ENCODE results near the gene SCYGR3. TPM values are rescaled to one million over a fixed set of nuclear protein-coding genes. Genes with fewer than 3 reads are reported as not detected.
A peak's percentile ranks its signal among the peaks of the same experiment; 100 is the strongest.

Gene SCYGR3
- total RNA-seq, 4 donors from 2014 or later = not detected

GRCh38 chr2:227655454-227655853 is 40.8 kb upstream of the SCYGR3 start:
- Histone ChIP-seq H3K9me3 (no peaks in the 10 kb centered on the region), H3K4me3 (no peak overlapping the region), H3K4me1 (no peaks in the 10 kb centered on the region), H3K27me3 (no peaks in the 10 kb centered on the region), H3K36me3 (no peaks in the 10 kb centered on the region), H3K27ac (replicated peaks in 1 of 4) (peak overlapping the region in 1 of 4 donors; percentile 13)
- intact Hi-C loops (cut with DNase I) = loop anchor here (5.0 kb wide), 3 partner anchors 62 to 253 kb away; partner anchors contain the start of gene SLC19A3
- TF ChIP-seq CTCF (IDR thresholded peaks at IDR 0.05) = no peak
- TF ChIP-seq POLR2AphosphoS5 (IDR thresholded peaks at IDR 0.05) = peak in 1 of 2 donors; percentile 41
- TF ChIP-seq POLR2A (IDR thresholded peaks at IDR 0.05; ENCODE audit: low read depth) = no peak
- no peak for DNase-seq (ENCODE audit: extremely low spot score)
- WGBS = 30% methylated on average over 1 of the region's 1 CpG

- no peak overlapping the region for H3K27ac ChIP-seq (replicated peaks in 1 of 4)
- no peaks in the 10 kb centered on the region for H3K27me3 ChIP-seq
- no peak overlapping the region for H3K4me3 ChIP-seq
- no peak for DNase-seq (ENCODE audit: extremely low spot score)
- TF ChIP-seq EP300 (IDR thresholded peaks at IDR 0.05) = no peak
- TF ChIP-seq CTCF (IDR thresholded peaks at IDR 0.05) = no peak
- no peak for TF ChIP-seq POLR2AphosphoS5 (IDR thresholded peaks at IDR 0.05)
- TF ChIP-seq POLR2A (IDR thresholded peaks at IDR 0.05; ENCODE audit: low read depth) = no peak
- H3K9me3 ChIP-seq = no peaks in the 10 kb centered on the region
- intact Hi-C loops (cut with DNase I) = no loop called here
- H3K36me3 ChIP-seq = no peaks in the 10 kb centered on the region
- H3K4me1 ChIP-seq = no peaks in the 10 kb centered on the region
- 37% methylated on average over 1 of the region's 1 CpG for WGBS
Observed at GRCh38 chr2:227654426-227654825, 39.8 kb upstream of the SCYGR3 start.

GRCh38 chr2:227653419-227653818 is 38.8 kb upstream of the SCYGR3 start:
- Histone ChIP-seq H3K36me3 (no peaks in the 10 kb centered on the region), H3K27ac (replicated peaks in 1 of 4) (no peak overlapping the region), H3K9me3 (no peaks in the 10 kb centered on the region), H3K4me1 (no peaks in the 10 kb centered on the region), H3K4me3 (no peak overlapping the region), H3K27me3 (no peaks in the 10 kb centered on the region)
- no peak for DNase-seq (ENCODE audit: extremely low spot score)
- TF ChIP-seq EP300 (IDR thresholded peaks at IDR 0.05) (no peak), POLR2A (IDR thresholded peaks at IDR 0.05; ENCODE audit: low read depth) (no peak), CTCF (IDR thresholded peaks at IDR 0.05) (no peak), POLR2AphosphoS5 (IDR thresholded peaks at IDR 0.05) (no peak)
- WGBS = 52% methylated on average over 4 of the region's 4 CpGs
- intact Hi-C loops (cut with DNase I) = no loop called here

- no peak for DNase-seq (ENCODE audit: extremely low spot score)
- Histone ChIP-seq H3K4me3 (no peak overlapping the region), H3K36me3 (no peaks in the 10 kb centered on the region), H3K9me3 (no peaks in the 10 kb centered on the region), H3K27ac (replicated peaks in 1 of 4) (no peak overlapping the region), H3K4me1 (no peaks in the 10 kb centered on the region), H3K27me3 (no peaks in the 10 kb centered on the region)
- intact Hi-C loops (cut with DNase I) = no loop called here
- no peak for TF ChIP-seq POLR2AphosphoS5 (IDR thresholded peaks at IDR 0.05)
- no peak for TF ChIP-seq POLR2A (IDR thresholded peaks at IDR 0.05; ENCODE audit: low read depth)
- no peak for TF ChIP-seq CTCF (IDR thresholded peaks at IDR 0.05)
- no peak for TF ChIP-seq EP300 (IDR thresholded peaks at IDR 0.05)
- WGBS = 78% methylated on average over 5 of the region's 5 CpGs
Observed at GRCh38 chr2:227643990-227644551, 29.4 kb upstream of the SCYGR3 start.

- Histone ChIP-seq H3K4me3 (no peak overlapping the region), H3K27me3 (no peaks in the 10 kb centered on the region), H3K27ac (replicated peaks in 1 of 4) (no peak overlapping the region), H3K4me1 (no peaks in the 10 kb centered on the region), H3K36me3 (no peaks in the 10 kb centered on the region), H3K9me3 (no peaks in the 10 kb centered on the region)
- intact Hi-C loops (cut with DNase I) = no loop called here
- TF ChIP-seq POLR2A (IDR thresholded peaks at IDR 0.05; ENCODE audit: low read depth) (no peak), POLR2AphosphoS5 (IDR thresholded peaks at IDR 0.05) (no peak), EP300 (IDR thresholded peaks at IDR 0.05) (no peak), CTCF (IDR thresholded peaks at IDR 0.05) (no peak)
- DNase-seq (ENCODE audit: extremely low spot score) = no peak
- WGBS = 14% methylated on average over 2 of the region's 2 CpGs
Observed at GRCh38 chr2:227642656-227643055, 28.0 kb upstream of the SCYGR3 start.
